TTC549 (cell line): Measurements from ENCODE around the gene YJEFN3.

Experiments
- FAIRE-seq: peaks from 2 replicates; lab custom pipeline; 2012; peaks lifted over from hg19 to GRCh38; lab: Jason Lieb, UNC

Gene YJEFN3

GRCh38 chr19:19524053-19524452 is 4.7 kb upstream of the YJEFN3 start:
- FAIRE-seq = no peak

- no peak for FAIRE-seq
Observed at GRCh38 chr19:19525611-19526380, 2.9 kb upstream of the YJEFN3 start.

GRCh38 chr19:19526581-19527370 is 1.9 kb upstream of the YJEFN3 start:
- FAIRE-seq = no peak

GRCh38 chr19:19527371-19527656 is 1.4 kb upstream of the YJEFN3 start:
- FAIRE-seq = no peak

- no peak for FAIRE-seq
Observed at GRCh38 chr19:19527674-19528625, 761 bp upstream of the YJEFN3 start.

GRCh38 chr19:19529783-19530422 is 1.2 kb downstream of the YJEFN3 start:
- no peak for FAIRE-seq

- FAIRE-seq = no peak
Observed at GRCh38 chr19:19530423-19530804, 1.7 kb downstream of the YJEFN3 start.

GRCh38 chr19:19530889-19531288 is 2.2 kb downstream of the YJEFN3 start:
- FAIRE-seq = no peak

GRCh38 chr19:19531951-19532805 is 3.5 kb downstream of the YJEFN3 start:
- FAIRE-seq = no peak

- FAIRE-seq = no peak
Observed at GRCh38 chr19:19532806-19533701, 4.3 kb downstream of the YJEFN3 start.

- FAIRE-seq = no peak
Observed at GRCh38 chr19:19533841-19534240, 5.1 kb downstream of the YJEFN3 start.

GRCh38 chr19:19534556-19535265 is 6.0 kb downstream of the YJEFN3 start:
- no peak for FAIRE-seq

- no peak for FAIRE-seq
Observed at GRCh38 chr19:19535311-19536191, 6.8 kb downstream of the YJEFN3 start.

GRCh38 chr19:19537075-19538048 is 8.7 kb downstream of the YJEFN3 start:
- FAIRE-seq = no peak

- no peak for FAIRE-seq
Observed at GRCh38 chr19:19538061-19538784, 9.5 kb downstream of the YJEFN3 start, which contains the start of gene CILP2. Gene CILP2, plus strand, starts transcription at chr19:19538265. Its CDS starts 85 bp downstream, at chr19:19538350.

- FAIRE-seq = no peak
Observed at GRCh38 chr19:19538785-19539166, 10.1 kb downstream of the YJEFN3 start.

GRCh38 chr19:19539698-19540063 is 11.0 kb downstream of the YJEFN3 start:
- FAIRE-seq = no peak
